Measurements from ENCODE around the gene CCDC57.

Gene CCDC57

DNA sequence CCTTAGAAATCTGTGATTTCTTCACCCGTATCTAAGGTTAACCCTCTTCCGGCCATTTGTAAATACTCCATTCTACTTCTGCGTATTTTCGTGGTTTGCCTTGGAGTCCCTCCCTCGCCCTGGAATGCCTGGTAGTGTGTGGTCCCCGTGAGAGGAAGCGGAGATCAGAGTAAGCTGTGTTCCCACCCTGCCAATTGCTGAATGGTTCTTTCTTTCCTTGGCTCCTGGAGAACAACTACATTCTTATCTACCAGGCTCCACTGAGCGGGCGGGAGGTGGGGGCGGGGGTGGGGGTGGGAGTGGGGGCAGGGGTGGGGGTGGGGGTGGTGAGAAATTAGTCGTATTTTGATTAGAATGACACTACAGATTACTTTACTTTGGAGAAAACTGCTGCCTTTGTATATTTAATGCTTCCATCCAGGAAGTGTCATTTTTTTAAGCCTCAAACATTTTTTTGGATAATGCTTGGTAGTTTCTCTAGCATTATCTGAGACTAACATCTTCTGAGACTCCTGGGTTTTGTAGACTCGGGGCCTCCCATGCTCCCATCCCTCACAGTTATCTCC, 93.7 kb downstream of the CCDC57 start:
- FAIRE-seq, result no peak

DNA sequence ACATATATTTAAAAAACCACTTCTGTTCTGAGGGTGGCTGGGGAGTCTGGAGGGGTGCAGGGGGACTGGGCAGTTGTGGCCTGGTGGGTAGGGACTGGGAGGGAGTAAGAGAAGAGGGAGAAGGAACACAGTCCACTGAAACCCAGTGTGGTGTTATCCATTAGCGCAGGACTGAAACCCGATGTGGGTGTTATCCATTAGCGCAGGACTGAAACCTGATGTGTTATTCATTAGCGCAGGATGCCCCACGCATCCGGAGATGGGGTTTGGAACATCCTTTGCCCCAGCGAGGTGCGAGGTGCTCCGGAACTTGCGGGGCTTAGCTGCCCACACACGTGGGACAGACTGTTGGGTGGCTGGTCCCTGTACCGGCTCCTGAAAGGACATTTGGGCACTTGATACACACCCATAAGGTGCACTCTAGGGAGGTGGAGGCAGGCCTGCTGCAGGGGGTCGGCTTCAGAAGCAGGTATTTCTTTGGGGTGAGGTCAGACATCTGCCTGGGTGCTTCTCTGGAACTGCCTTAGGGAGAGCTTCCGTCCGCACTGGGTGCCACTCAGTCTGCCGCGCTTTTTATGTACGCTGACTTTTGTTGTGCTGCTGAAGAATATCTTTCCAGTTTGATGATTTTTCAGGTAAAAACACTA, 94.4 kb downstream of the CCDC57 start:
- no peak for FAIRE-seq

DNA sequence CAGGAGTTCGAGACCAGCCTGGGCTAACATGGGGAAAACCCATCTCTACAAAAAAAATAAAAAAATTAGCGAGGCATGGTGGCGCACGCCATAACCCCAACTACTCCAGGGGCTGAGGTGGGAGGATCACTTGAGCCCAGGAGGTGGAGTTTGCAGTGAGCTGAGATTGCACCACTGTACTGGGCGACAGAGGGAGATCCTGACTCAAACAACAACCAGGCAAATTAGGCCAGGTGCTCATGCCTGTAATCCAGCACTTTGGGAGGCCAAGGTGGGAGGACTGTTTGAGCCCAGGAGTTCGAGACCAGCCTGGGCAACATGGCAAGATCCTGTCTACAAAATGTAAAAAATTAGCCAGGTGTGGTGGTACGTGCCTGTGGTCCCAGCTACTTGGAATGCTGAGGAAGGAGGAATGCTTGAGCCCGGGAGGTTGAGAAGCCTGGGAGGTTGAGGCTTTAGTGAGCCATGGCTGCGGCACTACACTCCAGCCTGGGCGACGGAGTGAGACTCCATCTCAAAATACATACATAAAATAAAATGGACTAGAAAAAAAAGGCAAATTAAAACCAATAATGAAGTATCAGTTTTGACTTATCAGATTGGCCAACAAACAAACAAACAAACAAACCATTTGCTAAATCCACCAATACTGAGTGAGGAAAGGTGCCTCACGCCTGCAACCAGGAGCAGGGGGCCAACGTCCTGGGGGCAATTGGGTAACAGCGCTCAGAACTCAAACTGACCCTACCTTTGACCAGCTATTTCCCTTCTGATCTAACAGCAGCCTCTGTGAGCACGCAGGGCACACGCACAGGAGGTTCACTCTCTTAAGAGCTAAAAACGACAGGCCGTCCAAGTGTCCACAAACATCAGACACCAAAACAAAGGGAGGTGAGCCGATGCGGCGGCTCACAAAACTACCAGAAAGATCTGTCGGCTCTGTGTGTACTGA, 95.2 kb downstream of the CCDC57 start:
- no peak for FAIRE-seq

DNA sequence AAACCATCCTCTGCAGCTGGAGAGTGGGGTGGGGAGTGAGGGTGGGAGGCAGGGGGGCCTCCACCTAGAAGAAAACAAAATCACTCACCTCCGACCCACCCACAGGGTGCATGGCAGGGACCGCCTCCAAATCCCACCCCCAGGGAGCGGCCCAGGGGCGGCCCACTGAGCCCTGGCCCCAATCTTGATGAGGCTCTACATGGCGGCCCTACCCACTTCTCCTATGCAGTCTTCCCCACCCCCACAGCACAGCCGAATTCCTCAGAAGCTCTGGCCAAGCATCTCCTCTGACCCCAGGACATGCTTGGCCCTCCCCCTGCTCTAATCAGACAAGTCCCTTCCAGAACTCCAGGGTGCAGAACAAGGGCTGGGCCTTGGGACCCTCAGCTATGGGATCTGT, 96.4 kb downstream of the CCDC57 start:
- no peak for FAIRE-seq

DNA sequence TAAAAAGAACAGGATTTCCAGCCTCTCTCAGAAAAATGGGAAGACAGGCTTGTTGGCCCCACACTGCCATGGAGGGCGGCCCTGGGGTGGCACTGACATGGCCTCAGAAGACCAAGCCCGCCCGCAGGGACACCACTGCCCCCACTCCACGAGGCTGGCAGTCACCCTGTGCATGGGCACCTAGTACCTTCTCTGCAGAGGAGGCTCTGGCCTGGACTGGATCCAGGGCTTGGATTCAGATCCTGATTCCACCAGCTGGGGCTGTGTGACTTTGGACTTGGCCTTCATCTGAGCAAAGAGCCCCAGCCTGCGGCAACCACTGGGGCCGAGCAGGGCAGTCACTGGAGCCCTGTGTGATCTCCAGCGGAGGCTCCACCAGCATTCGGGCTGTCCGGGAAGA, 97.8 kb downstream of the CCDC57 start:
- no peak for FAIRE-seq

DNA sequence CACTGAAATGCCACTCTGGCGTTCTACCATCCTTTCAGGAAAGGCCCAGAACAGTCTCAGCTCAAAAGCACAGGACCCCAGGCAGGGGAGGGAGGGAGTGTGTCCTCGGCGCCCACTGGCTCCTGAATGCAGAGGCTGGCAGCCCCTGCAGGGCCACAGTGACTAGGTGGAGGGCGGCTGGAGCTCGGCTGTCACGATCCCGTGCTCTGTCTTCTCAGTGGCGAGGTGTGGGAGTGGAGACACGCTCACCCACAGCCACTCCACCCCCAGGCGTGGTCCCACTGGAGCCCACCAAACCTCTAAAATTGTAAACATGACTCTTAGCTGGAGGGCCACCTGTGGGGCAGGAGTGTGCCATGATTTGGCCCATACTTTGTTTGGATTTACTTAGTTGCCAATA, 98.2 kb downstream of the CCDC57 start:
- FAIRE-seq, result no peak

DNA sequence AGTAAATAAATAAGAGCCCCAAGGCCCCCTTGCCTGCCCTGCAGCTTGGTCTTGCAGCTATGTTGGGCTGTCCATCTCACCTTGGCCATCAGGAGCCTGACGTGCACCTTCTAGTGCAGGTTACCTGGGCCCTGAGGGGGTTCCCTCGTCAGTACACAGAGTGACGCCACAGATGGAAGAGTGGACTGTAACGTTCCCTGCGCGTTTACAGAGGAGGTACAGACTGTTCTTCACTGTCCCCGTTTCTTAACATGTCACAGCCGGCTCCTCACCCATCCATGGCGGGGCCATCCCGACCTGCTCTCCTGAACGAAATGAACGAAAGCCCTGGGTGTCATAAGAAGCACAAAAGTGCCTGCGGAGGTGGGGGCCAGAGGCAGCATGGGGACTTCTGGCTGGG, 98.7 kb downstream of the CCDC57 start:
- no peak for FAIRE-seq

DNA sequence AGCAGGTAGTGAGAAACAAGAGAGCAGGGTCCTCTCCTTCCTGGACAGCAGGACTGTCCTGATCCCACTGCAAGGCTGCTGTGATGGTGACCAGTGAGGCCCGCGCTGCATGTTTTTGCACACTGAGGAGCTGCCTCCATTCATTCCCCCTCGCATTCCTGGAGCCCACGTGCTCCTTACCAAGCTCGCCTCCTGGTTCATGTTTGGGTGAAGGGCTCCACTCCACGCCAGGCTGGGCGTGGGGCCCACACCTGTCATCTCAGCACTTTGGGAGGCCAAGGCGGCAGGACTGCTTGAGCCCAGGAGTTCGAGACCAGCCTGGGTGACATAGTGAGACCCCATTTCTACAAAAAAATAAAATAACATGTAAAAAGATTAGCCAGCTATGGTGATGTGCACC, 99.2 kb downstream of the CCDC57 start:
- no peak for FAIRE-seq

DNA sequence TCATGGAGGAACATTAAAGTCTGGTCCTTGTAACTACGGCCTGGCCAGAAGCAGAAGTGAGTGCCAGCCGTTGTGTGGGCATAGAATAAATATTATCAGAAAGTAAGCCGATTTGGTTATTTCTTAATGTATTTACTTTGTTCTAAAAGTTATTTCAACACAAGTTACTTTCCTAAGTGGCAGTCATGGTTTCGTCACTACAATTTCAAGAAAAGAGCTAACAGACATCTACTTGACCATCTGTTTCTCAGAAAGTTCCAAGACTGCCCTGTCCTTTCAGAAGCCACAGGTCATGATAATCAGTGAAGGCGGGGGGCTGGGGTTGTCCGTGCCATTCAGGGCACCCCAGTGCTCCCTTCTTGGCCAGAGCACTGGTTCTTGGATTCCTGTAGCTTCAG, 99.7 kb downstream of the CCDC57 start:
- FAIRE-seq, result no peak

DNA sequence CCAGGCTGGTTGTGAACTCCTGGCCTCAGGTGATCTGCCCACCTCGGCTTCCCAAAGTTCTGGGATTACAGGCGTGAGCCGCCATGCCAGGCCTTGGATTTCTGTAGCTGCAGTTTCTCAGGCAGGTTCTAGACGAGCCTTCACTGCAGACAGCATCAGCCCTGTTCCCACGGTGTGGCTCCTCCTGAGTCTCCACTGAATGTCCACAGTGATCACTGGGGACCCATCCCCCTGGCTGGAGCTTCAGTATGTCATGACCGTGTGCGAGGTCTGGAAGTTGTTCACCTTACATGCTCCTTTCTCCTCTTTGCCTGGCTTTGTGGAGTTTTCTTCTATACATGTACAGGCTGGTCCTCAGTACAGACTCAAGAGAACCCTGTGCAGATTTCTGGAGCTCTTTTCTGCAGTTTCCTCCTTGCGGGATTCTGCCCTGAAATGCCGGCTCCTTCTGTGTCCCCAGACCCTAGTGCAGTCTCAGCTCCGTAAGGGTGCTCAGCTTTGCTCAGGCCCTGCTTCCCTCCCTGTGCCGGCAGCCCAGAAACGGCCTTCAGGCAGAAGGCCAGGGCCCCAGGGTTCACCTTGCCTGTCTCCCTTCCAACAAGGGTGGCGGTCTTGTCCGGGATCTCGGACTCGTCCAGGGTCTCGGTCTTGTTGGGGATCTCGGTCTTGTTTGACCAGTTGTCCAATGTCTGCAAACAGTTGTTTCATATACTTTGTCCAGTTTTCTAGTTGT, 100.3 kb downstream of the CCDC57 start:
- no peak for FAIRE-seq

DNA sequence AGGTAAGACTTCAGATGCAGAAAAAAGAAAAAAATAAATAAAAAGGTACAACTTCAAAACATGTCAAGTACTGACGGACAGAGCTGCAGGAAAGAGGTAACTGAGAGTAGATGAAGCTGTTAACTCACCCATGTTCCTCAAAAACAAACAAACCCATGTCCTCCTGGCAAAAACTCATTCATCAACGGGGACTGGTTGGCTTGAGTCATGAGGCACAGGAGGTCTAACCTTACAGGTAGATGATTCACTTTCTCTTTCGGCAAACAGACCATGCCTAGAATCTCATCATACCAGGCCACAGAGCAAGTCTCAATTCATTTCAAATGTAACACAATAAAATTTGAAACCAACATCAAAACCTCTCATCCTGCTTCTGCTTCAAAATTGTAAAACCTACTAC, 102.3 kb downstream of the CCDC57 start:
- FAIRE-seq, result no peak

DNA sequence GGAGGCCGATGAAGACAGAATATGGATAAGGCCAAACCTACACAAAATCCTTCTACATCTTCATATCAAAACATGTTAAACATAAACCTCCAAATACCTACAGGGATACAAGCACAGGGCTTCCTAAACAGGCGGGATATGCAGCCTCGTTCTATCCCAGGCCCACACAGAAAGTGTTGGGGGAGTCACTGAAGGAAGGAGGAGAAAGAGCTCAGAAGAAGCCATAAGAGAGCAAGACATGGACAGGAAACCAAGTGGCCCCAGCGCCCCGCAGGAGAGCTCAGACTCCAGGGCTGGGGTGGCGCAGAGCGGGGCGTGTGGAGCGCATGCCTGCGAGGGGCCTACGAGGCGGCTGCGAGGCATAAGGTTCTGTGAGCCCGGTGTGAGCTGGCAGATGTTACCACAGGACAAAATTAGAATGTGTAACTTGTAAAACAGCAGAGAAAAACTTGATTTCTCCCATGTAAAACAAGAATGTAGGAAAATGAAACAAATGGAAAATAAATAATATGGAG, 103.6 kb downstream of the CCDC57 start:
- FAIRE-seq, result no peak

DNA sequence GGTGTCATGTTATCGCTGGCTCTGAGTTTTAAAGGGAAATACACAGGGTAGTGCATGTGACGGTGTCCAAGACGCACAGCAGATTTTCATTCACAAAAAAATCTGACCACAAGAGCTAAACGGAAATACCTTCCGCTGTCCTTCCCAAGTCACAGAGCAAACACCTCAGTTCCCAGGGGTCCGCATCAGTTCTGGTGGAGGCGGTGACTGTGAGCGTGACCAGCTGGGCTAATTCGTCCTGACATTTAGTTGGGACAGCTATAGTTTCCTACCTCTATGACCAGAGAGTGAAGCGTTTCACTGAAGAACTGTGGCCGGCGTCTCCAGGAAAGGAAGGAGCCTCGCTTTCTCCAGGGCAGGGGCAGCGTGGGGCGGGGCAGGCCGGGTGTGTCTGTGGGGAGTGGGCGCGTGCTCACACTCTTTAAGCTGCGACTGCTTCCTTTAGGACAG, 104.1 kb downstream of the CCDC57 start:
- no peak for FAIRE-seq

DNA sequence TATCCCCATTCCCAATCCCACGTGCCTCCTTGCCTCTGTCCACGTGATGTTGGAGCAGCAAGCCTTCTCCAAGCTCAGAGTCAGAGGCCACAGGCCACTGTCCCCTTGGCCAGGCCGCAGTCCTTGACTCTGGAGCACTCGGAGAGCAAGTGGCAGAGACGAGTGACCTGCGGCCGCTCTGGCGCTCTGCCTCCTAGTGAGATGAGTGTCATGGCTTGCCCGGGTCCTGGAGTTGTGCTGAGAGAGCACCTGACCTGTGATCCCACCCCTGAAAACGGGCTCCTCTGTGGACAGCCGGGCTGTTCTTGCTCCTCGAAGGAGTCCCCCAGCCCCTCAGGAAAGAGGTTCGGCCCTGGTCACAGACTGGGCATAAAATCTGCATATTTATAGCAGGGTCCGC, 104.6 kb downstream of the CCDC57 start:
- FAIRE-seq, result no peak

DNA sequence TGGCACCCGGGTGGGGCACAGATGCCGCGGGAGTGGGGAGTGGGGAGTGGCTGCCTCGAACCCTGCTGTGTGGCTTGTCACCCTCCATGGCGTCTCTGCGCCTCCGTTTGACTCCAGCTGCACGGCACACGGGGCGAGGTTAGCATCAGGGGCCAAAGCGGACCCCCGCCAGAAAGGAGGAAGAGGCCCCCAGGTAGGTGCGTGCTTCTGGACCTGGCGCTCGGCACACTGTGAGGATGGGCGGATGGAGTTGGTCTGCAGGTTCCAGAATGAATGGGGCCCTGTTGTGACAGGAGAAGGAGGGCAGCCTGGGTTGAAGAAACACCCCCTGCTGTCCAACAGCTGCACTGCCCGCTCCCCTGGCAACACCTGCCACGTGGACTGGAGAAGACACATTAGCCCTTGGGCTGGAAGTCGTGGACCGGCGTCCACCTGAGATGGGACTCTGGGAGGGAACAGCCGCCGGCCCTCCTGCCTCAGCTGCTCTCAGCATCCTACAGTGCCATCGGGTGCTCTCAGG, 105.2 kb downstream of the CCDC57 start:
- FAIRE-seq, result no peak

DNA sequence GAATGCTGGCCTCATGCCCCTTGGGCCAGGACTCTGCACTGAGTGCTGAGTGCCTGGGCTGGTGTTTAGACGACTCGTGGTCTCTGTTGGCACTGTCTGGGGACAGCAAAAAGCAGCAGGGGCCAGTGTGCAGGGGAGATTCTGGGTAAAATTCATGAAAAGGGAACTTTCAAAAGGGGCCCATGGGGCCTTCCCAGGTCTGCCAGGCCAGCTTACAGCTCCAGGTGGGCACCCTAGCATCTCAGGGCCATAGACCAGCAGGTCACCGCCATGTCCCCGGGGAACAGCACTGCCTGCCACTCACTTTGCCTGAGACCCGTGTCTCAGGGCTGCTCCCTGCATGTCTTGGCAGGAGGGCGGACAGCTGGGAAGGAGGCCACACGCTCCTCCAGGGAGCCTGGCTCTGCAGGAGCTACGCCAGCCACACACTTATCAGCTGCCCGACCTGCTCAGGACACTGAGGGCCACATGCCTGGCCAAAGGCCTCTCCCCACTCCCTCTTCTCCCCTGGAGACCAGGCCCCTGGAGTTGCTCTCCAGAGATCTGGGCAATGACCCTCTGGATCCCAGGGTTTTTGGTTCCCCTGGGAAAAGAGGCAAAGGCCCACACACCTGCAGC, 105.8 kb downstream of the CCDC57 start:
- no peak for FAIRE-seq

DNA sequence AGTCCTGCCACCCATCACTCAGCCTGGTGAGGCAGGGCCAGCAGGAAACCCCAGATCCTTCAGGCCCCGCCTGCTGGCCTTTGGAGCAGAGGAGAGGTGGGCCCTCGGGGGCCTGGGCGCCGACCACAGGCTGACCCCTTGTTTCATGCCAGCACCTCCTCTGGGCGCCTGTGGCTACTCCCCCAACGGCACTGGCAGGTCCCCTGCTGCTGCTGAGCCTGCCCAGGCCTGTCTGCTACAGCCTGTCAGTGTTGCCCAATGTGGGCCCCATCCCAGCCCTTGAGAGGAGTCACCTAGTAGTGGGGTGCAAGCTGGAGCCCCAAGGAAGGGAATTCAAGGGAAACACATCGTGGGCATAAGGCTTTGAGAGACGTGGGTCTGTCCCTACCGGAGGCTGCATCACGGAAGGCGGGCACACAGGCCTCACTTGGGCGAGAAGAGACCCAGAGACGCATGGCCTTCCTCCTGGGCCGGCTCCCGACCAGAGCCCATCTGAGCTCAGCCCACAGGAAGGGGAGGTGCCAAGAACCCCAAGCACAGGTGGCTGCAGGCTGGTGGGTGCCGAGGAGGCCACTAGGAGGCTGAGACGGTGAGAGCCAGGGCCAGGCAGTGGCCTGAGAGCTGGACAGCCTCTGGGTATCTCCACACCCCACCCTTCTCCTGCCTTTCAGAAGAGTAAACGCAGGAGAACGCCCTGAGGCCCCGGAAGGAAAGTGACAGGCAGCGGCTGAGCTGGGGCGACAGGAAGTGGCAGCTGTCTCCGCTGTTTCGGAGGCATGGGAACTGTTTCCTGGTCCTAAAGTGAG, 106.6 kb downstream of the CCDC57 start:
- FAIRE-seq, result no peak

DNA sequence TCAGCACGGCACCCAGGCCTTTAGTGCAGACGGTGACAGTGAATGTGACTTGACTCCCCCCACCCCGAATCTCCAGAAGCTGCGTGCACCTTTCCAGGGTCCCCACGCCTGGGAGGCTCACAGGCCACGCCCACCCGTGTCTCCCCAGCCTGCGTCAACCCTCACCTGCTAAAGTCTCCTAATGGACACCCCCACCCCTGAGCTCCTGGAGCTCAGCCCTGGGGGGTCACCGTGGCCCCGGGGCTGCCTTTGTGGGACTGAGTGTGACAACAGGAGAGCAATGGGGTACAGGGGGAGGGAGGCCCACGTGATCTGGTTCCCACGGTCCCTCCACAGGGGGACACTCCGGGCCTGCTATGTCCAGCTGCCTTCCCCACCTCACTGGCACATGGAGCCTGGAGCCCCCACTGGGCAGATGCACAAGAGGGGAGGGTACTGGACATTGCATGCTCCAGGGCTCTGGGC, 107.2 kb downstream of the CCDC57 start:
- FAIRE-seq, result no peak

DNA sequence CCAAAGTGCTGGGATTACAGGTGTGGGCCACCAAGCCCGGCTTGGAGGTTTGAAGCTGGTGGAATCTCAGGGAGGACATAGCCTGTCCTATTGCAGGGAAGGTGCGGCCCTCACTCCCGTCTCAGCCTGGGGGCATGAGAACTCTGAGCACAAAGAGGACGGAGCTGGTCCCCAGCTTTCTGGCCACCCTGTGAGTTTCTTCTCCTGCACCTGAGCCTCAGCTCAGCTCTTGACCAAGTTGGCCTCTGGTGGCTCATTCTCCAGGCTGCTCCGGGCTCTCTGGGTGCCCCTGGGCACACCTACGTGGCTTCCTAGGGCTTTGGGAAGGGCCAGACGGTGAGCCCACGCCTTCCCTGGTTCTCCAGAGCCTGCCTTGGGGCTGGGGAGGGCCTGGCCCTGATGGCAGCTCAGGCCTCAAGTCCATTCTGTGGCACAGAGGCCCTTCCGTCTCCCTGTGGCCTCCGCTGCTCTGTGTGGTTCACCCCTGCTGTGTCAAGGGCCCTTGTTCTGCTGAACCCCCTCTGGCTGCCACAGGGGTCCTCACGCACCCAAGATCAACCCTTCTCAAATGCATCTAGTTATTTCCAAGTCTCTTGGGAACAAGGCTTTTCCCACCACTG, 107.7 kb downstream of the CCDC57 start:
- FAIRE-seq, result no peak

DNA sequence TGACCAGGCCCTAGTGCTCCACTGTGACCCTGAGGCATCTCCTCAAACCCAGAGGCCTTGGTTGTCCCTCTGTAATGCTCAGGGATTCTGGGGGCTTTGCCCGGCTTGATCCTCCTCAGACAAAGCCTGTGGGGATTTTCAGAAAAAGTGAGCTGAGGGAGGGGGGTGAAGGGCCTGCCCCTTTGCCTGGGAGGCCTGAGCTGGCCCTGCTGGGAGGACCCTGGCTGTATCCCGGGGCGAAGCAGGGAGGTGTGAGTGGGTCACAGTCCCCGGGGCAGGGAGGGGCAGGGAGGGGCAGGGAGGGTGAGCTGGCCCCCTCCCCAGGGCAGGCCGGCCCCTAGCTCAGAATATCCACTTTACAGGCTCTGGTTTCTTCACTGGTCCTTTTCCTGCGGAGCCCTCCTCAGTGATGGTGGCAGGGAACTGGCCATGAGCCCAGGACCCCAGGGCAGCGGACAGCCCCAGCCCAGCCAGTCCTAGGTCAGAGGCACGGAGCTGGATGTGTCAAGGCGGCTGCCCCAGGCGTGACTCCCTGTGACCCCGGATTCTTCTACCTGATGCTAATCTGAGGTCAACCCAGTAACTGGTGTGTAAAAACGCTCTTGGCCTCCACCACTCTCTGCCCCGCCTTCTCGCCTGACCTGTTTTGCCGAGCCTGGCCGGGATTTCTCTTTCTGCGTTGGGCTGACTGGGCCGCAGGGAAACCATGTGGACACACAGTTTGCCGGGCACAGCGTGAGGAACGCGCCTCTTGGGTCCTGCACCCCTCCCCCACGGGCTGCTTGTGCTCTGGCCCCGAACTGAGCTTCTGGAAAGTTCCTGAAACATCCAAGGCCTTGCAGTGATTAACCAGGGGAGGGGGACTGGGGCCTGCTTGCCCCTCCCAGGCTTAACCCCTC, 108.8 kb downstream of the CCDC57 start:
- no peak for FAIRE-seq

Measured in endometrium (tissue), 2 donors.